ENCODE data around the gene PLCE1.

PLCE1 gene

GRCh38 chr10:93977442-93977841 is 16.3 kb upstream of the PLCE1 start:
- H3F3A ChIP-seq (ENCODE audit: insufficient read depth, low read length): no peaks in the 10 kb centered on the region
- no peak for TF ChIP-seq EZH2 (optimal IDR thresholded peaks at IDR 0.05; ENCODE audit: low read depth, low read length)
- TF ChIP-seq EZH2phosphoT487 (IDR thresholded peaks at IDR 0.05; ENCODE audit: low read length): no peak
- TF ChIP-seq CTCF (IDR thresholded peaks at IDR 0.05; ENCODE audit: low read length): no peak
- H3K27me3 ChIP-seq (replicated peaks; ENCODE audit: insufficient read depth, low read length): no peaks in the 10 kb centered on the region
- no peak overlapping the region for H2AFZ ChIP-seq (ENCODE audit: low read length)
- no peaks in the 10 kb centered on the region for H3K36me3 ChIP-seq (replicated peaks; ENCODE audit: insufficient read depth, low read length)
- no peak for DNase-seq
- no peaks in the 10 kb centered on the region for H3K9me3 ChIP-seq (replicated peaks; ENCODE audit: insufficient read depth, low read length)
- no peak overlapping the region for H3K9ac ChIP-seq (ENCODE audit: low read length)
- no peaks in the 10 kb centered on the region for H3K4me1 ChIP-seq (ENCODE audit: low read length)
- no peaks in the 10 kb centered on the region for H4K20me1 ChIP-seq (ENCODE audit: insufficient read depth, low read length)
- no peak overlapping the region for H3K4me3 ChIP-seq (ENCODE audit: low read length)
- no peaks in the 10 kb centered on the region for H3K79me2 ChIP-seq (ENCODE audit: low read length)
- H3K27ac ChIP-seq (ENCODE audit: low read length): no peak overlapping the region
- no peaks in the 10 kb centered on the region for H3K9me2 ChIP-seq (replicated peaks; ENCODE audit: insufficient read depth, low read length)
- H3K4me2 ChIP-seq (ENCODE audit: low read depth, low read length): no peak overlapping the region

DNA sequence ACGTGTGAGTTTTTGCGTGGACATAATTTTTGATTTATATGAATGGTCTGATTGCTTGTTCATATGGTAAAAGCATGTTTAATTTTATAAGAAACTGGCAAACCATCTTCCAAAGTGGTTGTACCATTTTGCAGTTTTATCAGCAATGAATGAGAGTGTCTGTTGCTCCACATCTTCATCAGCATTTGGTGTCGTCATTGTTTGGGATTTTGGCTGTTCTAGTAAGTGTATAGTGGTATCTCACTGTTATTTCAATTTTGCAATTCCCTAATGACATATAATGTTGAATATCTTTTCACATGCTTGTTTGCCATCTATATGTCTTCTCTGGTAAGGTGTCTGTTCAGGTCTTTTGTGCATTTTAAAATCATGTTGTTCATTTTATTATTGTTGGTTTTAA is 13.2 kb upstream of the PLCE1 start:
- Histone ChIP-seq H2AFZ (ENCODE audit: low read length) (no peak overlapping the region), H3K79me2 (ENCODE audit: low read length) (no peaks in the 10 kb centered on the region), H3K4me3 (ENCODE audit: low read length) (no peak overlapping the region), H3K36me3 (replicated peaks; ENCODE audit: insufficient read depth, low read length) (no peaks in the 10 kb centered on the region), H3K4me2 (ENCODE audit: low read depth, low read length) (no peak overlapping the region), H3F3A (ENCODE audit: insufficient read depth, low read length) (no peaks in the 10 kb centered on the region), H3K4me1 (ENCODE audit: low read length) (no peaks in the 10 kb centered on the region), H3K9me3 (replicated peaks; ENCODE audit: insufficient read depth, low read length) (no peaks in the 10 kb centered on the region), H3K27ac (ENCODE audit: low read length) (no peak overlapping the region), H3K27me3 (replicated peaks; ENCODE audit: insufficient read depth, low read length) (no peaks in the 10 kb centered on the region), H3K9me2 (replicated peaks; ENCODE audit: insufficient read depth, low read length) (no peaks in the 10 kb centered on the region), H3K9ac (ENCODE audit: low read length) (no peak overlapping the region), H4K20me1 (ENCODE audit: insufficient read depth, low read length) (no peaks in the 10 kb centered on the region)
- DNase-seq: no peak
- no peak for TF ChIP-seq CTCF (IDR thresholded peaks at IDR 0.05; ENCODE audit: low read length)
- no peak for TF ChIP-seq EZH2 (optimal IDR thresholded peaks at IDR 0.05; ENCODE audit: low read depth, low read length)
- TF ChIP-seq EZH2phosphoT487 (IDR thresholded peaks at IDR 0.05; ENCODE audit: low read length): no peak

GRCh38 chr10:93991114-93991513 is 2.6 kb upstream of the PLCE1 start:
- Histone ChIP-seq H3K9ac (ENCODE audit: low read length) (no peak overlapping the region), H3K27ac (ENCODE audit: low read length) (no peak overlapping the region), H3K27me3 (replicated peaks; ENCODE audit: insufficient read depth, low read length) (peaks cover 9% of the 10 kb centered on the region; the same call in 1 of the 2 replicates), H3K9me3 (replicated peaks; ENCODE audit: insufficient read depth, low read length) (no peaks in the 10 kb centered on the region), H3K9me2 (replicated peaks; ENCODE audit: insufficient read depth, low read length) (no peaks in the 10 kb centered on the region), H3K4me2 (ENCODE audit: low read depth, low read length) (no peak overlapping the region), H2AFZ (ENCODE audit: low read length) (no peak overlapping the region), H3F3A (ENCODE audit: insufficient read depth, low read length) (no peaks in the 10 kb centered on the region), H3K79me2 (ENCODE audit: low read length) (no peaks in the 10 kb centered on the region), H3K4me3 (ENCODE audit: low read length) (no peak overlapping the region), H3K36me3 (replicated peaks; ENCODE audit: insufficient read depth, low read length) (no peaks in the 10 kb centered on the region), H3K4me1 (ENCODE audit: low read length) (peaks cover 3% of the 10 kb centered on the region; the same call in 1 of the 2 replicates), H4K20me1 (ENCODE audit: insufficient read depth, low read length) (no peaks in the 10 kb centered on the region)
- TF ChIP-seq EZH2 (optimal IDR thresholded peaks at IDR 0.05; ENCODE audit: low read depth, low read length): no peak
- TF ChIP-seq EZH2phosphoT487 (IDR thresholded peaks at IDR 0.05; ENCODE audit: low read length): no peak
- TF ChIP-seq CTCF (IDR thresholded peaks at IDR 0.05; ENCODE audit: low read length): no peak
- no peak for DNase-seq

Measured in MM.1S (cell line).